ENCODE results near the gene TNKS1BP1. TPM values are rescaled to one million over a fixed set of nuclear protein-coding genes. Genes with fewer than 3 reads are reported as not detected.
"Not testable (repeated sequence)": the region's sequence is repeated elsewhere in the genome, so short reads cannot be mapped to it uniquely, and the experiment has no call there.

TNKS1BP1 gene
- total and polyA plus RNA-seq, 2 experiments from 2014 or later, result 54.9 to 104 TPM

DNA sequence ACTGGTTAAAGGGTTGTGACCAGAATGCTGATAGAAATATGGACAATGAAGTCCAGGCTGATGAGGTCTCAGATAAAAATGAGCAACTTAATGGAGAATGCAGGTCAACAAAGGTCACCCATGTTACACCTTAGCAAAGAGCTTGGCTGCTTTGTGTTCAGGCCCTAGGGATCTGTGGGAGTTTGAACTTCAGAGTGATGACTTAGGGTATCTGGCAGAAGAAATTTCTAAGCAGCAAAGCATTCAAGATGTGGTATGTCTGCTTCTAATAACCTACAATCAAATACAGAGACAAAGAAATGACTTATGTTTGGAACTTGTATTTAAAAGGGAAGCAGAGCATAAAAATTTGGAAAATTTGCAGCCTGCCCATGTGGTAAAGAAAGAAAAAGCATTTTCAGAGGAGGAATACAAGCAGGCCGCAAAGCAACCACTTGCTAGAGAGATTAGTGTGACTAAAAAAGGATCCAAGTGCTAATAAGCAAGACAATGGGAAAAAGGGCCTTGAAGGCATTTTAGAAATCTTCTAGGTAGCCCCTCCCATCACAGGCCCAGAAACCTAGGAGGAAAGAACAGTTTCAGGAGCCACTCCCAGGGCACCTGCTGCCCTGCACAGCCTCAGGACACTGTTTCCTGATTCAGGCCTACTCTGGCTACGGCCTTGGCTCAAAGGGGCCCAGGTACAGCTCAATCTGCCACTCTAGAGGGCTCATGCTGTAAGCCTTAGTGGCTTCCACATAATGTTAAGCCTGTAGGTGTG lies 41.3 kb downstream of the TNKS1BP1 start:
- Histone ChIP-seq H3K27ac (no peak overlapping the region), H3K4me1 (ENCODE audit: insufficient read depth) (peaks cover 7% of the 10 kb centered on the region), H3K36me3 (replicated peaks; ENCODE audit: insufficient read depth, low read depth) (no peaks in the 10 kb centered on the region), H3K9me3 (ENCODE audit: low read depth) (no peaks in the 10 kb centered on the region), H3K27me3 (no peaks in the 10 kb centered on the region), H3K79me2 (no peaks in the 10 kb centered on the region), H3K4me2 (no peak overlapping the region), H3K4me3 (no peak overlapping the region), H2AFZ (no peak overlapping the region), H4K20me1 (ENCODE audit: insufficient read depth, poor library complexity, severe bottlenecking) (no peaks in the 10 kb centered on the region), H3K9me2 (replicated peaks; ENCODE audit: insufficient read depth) (no peaks in the 10 kb centered on the region)
- TF ChIP-seq, protein P1, sequence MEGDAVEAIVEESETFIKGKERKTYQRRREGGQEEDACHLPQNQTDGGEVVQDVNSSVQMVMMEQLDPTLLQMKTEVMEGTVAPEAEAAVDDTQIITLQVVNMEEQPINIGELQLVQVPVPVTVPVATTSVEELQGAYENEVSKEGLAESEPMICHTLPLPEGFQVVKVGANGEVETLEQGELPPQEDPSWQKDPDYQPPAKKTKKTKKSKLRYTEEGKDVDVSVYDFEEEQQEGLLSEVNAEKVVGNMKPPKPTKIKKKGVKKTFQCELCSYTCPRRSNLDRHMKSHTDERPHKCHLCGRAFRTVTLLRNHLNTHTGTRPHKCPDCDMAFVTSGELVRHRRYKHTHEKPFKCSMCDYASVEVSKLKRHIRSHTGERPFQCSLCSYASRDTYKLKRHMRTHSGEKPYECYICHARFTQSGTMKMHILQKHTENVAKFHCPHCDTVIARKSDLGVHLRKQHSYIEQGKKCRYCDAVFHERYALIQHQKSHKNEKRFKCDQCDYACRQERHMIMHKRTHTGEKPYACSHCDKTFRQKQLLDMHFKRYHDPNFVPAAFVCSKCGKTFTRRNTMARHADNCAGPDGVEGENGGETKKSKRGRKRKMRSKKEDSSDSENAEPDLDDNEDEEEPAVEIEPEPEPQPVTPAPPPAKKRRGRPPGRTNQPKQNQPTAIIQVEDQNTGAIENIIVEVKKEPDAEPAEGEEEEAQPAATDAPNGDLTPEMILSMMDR (IDR thresholded peaks at IDR 0.05; ENCODE audit: poor library complexity), result no peak
- TF ChIP-seq EZH2phosphoT487 (IDR thresholded peaks at IDR 0.05; ENCODE audit: low read depth, severe bottlenecking, unreplicated experiment), result no peak
- TF ChIP-seq EZH2 (IDR thresholded peaks at IDR 0.05; ENCODE audit: borderline replicate concordance), result no peak
- WGBS (ENCODE audit: low lambda C conversion rate, missing lambda C conversion rate), result 77% methylated on average over 2 of the region's 2 CpGs
- no peak for DNase-seq (ENCODE audit: low spot score)

DNA sequence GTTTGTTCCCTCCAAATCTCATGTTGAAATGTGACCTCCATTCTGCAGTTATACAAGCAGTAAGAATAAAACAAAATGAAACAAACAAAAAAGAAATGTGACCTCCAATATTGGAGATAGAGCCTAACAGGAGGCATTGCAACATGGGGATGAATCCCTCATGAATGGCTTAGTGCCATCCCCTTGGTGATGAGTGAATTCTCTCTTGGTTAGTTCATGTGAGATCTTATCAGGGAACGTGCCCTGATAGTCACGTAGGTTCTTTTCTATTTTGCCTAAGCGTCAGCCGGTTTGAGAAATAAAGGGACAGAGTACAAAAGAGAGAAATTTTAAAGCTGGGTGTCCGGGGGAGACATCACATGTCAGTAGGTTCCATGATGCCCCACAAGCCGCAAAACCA lies 43.2 kb downstream of the TNKS1BP1 start:
- H3K9me3 ChIP-seq (ENCODE audit: low read depth); DNase-seq (ENCODE audit: low spot score); H3K9me2 ChIP-seq (replicated peaks; ENCODE audit: insufficient read depth); H3K4me2 ChIP-seq; H3K27ac ChIP-seq; H3K36me3 ChIP-seq (replicated peaks; ENCODE audit: insufficient read depth, low read depth); H3K4me3 ChIP-seq; H3K79me2 ChIP-seq; H2AFZ ChIP-seq; H4K20me1 ChIP-seq (ENCODE audit: insufficient read depth, poor library complexity, severe bottlenecking); H3K27me3 ChIP-seq: not testable (repeated sequence)
- WGBS (ENCODE audit: low lambda C conversion rate, missing lambda C conversion rate), result 88% methylated on average over 6 of the region's 6 CpGs
- H3K4me1 ChIP-seq (ENCODE audit: insufficient read depth), result peaks cover 11% of the 10 kb centered on the region

DNA sequence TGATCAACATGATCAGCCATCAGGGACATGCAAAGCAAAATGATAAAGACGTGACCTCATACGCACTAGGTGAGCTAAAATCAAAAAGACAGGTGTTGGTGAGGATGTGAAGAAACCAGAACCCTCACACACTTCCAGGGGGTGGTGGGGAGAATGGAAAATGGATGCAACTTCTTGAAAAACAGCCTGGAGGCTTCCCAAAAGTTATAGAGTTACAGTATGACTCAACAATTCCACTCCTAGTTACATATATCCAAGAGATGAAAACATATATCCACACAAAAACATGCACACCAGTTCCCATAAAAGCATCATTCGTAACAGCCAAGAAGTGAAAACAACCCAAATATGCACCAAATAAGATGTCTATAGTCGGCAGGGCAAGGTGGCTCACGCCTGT lies 45.6 kb downstream of the TNKS1BP1 start:
- no peak for DNase-seq (ENCODE audit: low spot score)
- H3K79me2 ChIP-seq, result no peaks in the 10 kb centered on the region
- no peaks in the 10 kb centered on the region for H3K36me3 ChIP-seq (replicated peaks; ENCODE audit: insufficient read depth, low read depth)
- H3K27me3 ChIP-seq, result no peaks in the 10 kb centered on the region
- no peak overlapping the region for H3K4me2 ChIP-seq
- no peaks in the 10 kb centered on the region for H3K9me3 ChIP-seq (ENCODE audit: low read depth)
- no peaks in the 10 kb centered on the region for H4K20me1 ChIP-seq (ENCODE audit: insufficient read depth, poor library complexity, severe bottlenecking)
- H3K27ac ChIP-seq, result peak overlapping the region; percentile 83
- H2AFZ ChIP-seq, result no peak overlapping the region
- H3K4me1 ChIP-seq (ENCODE audit: insufficient read depth), result peaks cover 11% of the 10 kb centered on the region
- no peak overlapping the region for H3K4me3 ChIP-seq
- H3K9me2 ChIP-seq (replicated peaks; ENCODE audit: insufficient read depth), result no peaks in the 10 kb centered on the region
- WGBS (ENCODE audit: low lambda C conversion rate, missing lambda C conversion rate), result 87% methylated on average over 5 of the region's 5 CpGs
- TF ChIP-seq EZH2 (IDR thresholded peaks at IDR 0.05; ENCODE audit: borderline replicate concordance), result no peak
- TF ChIP-seq, protein P1 (IDR thresholded peaks at IDR 0.05; ENCODE audit: poor library complexity), result no peak
- no peak for TF ChIP-seq EZH2phosphoT487 (IDR thresholded peaks at IDR 0.05; ENCODE audit: low read depth, severe bottlenecking, unreplicated experiment)

DNA sequence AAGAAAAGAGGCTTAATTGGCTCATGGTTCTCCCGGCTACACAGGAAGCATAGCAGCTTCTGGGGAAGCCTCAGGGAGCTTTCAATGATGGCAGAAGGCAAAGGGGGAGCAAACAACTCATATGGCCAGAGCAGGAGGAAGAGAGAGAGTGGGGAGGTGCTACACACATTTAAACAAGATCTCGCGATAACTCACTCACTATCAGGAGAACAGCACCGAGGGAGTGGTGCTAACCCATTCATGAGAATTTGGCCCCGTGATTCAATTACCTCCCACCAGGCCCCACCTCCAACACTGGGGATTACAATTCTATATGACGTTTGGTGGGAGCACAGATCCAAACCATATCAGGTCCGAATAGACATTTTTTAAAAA lies 46.0 kb downstream of the TNKS1BP1 start:
- H3K27me3 ChIP-seq, result no peaks in the 10 kb centered on the region
- H3K4me2 ChIP-seq, result peak overlapping the region; percentile 68
- peak overlapping the region; percentile 83 for H3K27ac ChIP-seq
- H3K9me2 ChIP-seq (replicated peaks; ENCODE audit: insufficient read depth), result no peaks in the 10 kb centered on the region
- no peaks in the 10 kb centered on the region for H3K9me3 ChIP-seq (ENCODE audit: low read depth)
- H3K79me2 ChIP-seq, result no peaks in the 10 kb centered on the region
- TF ChIP-seq, protein P1 (IDR thresholded peaks at IDR 0.05; ENCODE audit: poor library complexity), result no peak
- TF ChIP-seq EZH2 (IDR thresholded peaks at IDR 0.05; ENCODE audit: borderline replicate concordance) (no peak), EZH2phosphoT487 (IDR thresholded peaks at IDR 0.05; ENCODE audit: low read depth, severe bottlenecking, unreplicated experiment) (no peak)
- H2AFZ ChIP-seq, result peak overlapping the region; percentile 83
- no peak for DNase-seq (ENCODE audit: low spot score)
- no peaks in the 10 kb centered on the region for H3K36me3 ChIP-seq (replicated peaks; ENCODE audit: insufficient read depth, low read depth)
- peaks cover 8% of the 10 kb centered on the region for H3K4me1 ChIP-seq (ENCODE audit: insufficient read depth)
- no peak overlapping the region for H3K4me3 ChIP-seq
- WGBS (ENCODE audit: low lambda C conversion rate, missing lambda C conversion rate), result 78% methylated on average over 7 of the region's 7 CpGs
- no peaks in the 10 kb centered on the region for H4K20me1 ChIP-seq (ENCODE audit: insufficient read depth, poor library complexity, severe bottlenecking)
